ENCODE measurements around the gene MAML3.

DNA sequence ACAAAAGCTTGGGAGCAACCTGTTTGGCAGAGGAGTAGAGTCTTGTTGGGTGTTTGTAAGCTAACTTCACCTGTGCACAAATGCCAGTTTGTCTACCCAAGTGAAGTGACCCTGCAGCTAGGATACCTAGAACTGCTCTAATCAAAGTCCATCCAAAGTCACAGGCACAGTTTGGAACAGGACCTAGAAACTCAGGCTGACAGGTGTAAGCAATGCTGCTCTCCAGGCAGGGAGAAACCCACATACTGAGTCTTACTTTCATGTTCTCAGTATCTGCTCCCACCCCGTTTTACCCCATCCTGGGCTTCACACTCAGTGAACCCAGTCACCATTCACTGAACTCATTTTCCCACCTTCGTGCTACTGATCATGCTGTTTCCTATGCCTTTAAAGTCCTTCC is 40.3 kb downstream of the MAML3 start:
- TF ChIP-seq TAF1 (IDR thresholded peaks at IDR 0.05; ENCODE audit: low read depth): no peak
- TF ChIP-seq MAX (IDR thresholded peaks at IDR 0.05): no peak

Data from Ishikawa (cell line).